HG03342 (cell line): Measurements from ENCODE around the gene IFNA10.
"Not testable (repeated sequence)": the region's sequence is repeated elsewhere in the genome, so short reads cannot be mapped to it uniquely, and the experiment has no call there.

ENCODE experiments used
- ATAC-seq: cut with Tn5 transposase; IDR thresholded peaks from one replicate; pipeline ENCODE4 v1.9.1; 2021; ENCODE audit warnings: mild to moderate bottlenecking, moderate library complexity; ENCODE audit not compliant: unreplicated experiment

The IFNA10 gene

GRCh38 chr9:21207043-21207442, at the start of gene IFNA10:
Gene IFNA10, minus strand, starts transcription at chr9:21207143. Its CDS starts 46 bp downstream, at chr9:21207097.
- not testable (repeated sequence) for ATAC-seq

GRCh38 chr9:21255538-21256212, 48.7 kb upstream of the IFNA10 start:
- ATAC-seq: no peak

- ATAC-seq: peak; percentile 81
These were observed 46.0 kb upstream of the IFNA10 start for GRCh38 chr9:21252721-21253547.

- no peak for ATAC-seq
These were observed 44.7 kb upstream of the IFNA10 start for GRCh38 chr9:21251638-21252037.

- no peak for ATAC-seq
These were observed 44.2 kb upstream of the IFNA10 start for GRCh38 chr9:21251190-21251589.

GRCh38 chr9:21244836-21245235, 37.9 kb upstream of the IFNA10 start:
- no peak for ATAC-seq

- ATAC-seq: no peak
These were observed 33.0 kb upstream of the IFNA10 start, which contains the start of gene IFNA14 for GRCh38 chr9:21239911-21240310. Gene IFNA14, minus strand, starts transcription at chr9:21240005. Its CDS starts 70 bp downstream, at chr9:21239935.

- not testable (repeated sequence) for ATAC-seq
These were observed 29.4 kb upstream of the IFNA10 start for GRCh38 chr9:21236360-21236714.

GRCh38 chr9:21235468-21236359, 28.8 kb upstream of the IFNA10 start:
- ATAC-seq: peak; percentile 89

GRCh38 chr9:21234153-21234687, 27.3 kb upstream of the IFNA10 start:
- ATAC-seq: no peak

- ATAC-seq: no peak
These were observed 26.3 kb upstream of the IFNA10 start for GRCh38 chr9:21233258-21233657.

- no peak for ATAC-seq
These were observed 21.2 kb upstream of the IFNA10 start, which contains the start of gene IFNA17 for GRCh38 chr9:21228122-21228521. Gene IFNA17, minus strand, starts transcription at chr9:21228222. Its CDS starts 49 bp downstream, at chr9:21228173.

- ATAC-seq: not testable (repeated sequence)
These were observed 10.3 kb upstream of the IFNA10 start, which contains the start of gene IFNA16 for GRCh38 chr9:21217211-21217610. Gene IFNA16, minus strand, starts transcription at chr9:21217311. Its CDS starts 6 bp downstream, at chr9:21217305.

GRCh38 chr9:21213411-21214326, 6.7 kb upstream of the IFNA10 start:
- peak; percentile 70 for ATAC-seq

- ATAC-seq: not testable (repeated sequence)
These were observed 5.2 kb upstream of the IFNA10 start for GRCh38 chr9:21212160-21212559.

- not testable (repeated sequence) for ATAC-seq
These were observed 3.8 kb upstream of the IFNA10 start for GRCh38 chr9:21210782-21211181.

- no peak for ATAC-seq
These were observed 3.4 kb upstream of the IFNA10 start for GRCh38 chr9:21210311-21210710.

- no peak for ATAC-seq
These were observed 1.7 kb downstream of the IFNA10 start for GRCh38 chr9:21205204-21205603.

- not testable (repeated sequence) for ATAC-seq
These were observed 4.8 kb downstream of the IFNA10 start, which contains the start of gene IFNA7 for GRCh38 chr9:21202105-21202504. Gene IFNA7, minus strand, starts transcription at chr9:21202205. Its CDS starts 40 bp downstream, at chr9:21202165.
